NK-92 (cell line): ENCODE results near the gene POPDC3.
"Not testable (repeated sequence)": the region's sequence is repeated elsewhere in the genome, so short reads cannot be mapped to it uniquely, and the experiment has no call there.

ENCODE experiments used
- DNase-seq: peaks from one replicate; lab custom pipeline; 2025; ENCODE audit not compliant: unreplicated experiment; lab: John Stamatoyannopoulos, UW

Gene POPDC3

DNA sequence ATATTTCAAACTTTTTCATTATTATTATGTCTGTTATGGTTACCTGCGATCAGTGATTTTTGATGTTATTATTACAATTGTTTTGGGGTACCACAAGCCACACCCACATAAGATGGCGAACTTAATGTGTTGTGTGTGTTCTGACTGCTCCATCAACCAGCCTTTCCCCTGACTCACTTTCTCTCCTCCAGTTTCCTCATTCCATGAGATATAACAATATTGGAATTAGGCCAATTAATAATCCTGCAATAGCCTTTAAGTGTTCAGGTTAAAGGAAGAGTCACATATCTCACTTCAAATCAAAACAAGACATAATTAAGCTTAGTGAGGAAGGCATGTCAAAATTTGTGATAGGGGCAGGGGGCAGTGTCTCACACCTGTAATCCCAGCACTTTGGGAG, 16.3 kb upstream of the POPDC3 start:
- no peak for DNase-seq

DNA sequence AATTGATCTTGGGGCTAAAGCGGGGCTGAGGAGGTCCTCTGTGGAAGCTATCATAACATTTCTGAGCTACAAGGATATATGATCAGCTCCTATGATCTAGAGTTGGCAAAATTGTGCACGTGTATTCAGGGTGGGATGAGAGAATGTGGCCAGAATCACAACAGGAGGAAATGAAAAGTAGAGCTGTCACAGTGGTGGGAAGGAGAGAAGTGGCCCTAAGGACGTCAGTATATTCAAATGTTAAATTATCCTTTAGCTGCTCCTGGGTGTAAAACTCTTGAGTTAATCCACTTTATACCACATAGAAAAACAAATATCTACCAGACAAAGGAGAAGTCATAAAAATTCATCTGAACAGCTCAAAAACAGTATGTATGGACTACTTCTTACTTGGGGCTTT, 14.8 kb upstream of the POPDC3 start:
- no peak for DNase-seq

DNA sequence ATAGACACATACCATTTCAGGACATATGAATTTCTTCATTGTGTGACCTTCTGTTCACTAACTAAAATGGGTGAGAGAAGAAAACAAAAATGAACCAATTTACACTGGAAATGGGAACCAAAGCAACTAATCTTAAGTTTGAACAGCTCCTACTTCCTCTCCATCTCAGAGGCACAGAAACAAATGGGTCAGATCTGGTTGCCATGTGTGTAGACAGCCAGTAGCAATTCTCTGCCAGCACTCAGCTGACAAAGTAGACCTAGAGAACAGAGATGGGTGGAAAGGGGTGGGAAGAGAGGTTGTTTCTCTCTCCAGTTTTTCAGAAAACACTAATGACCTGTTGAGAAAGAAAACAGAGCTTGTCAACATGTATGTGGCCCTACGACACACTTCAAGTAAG, 14.3 kb upstream of the POPDC3 start:
- no peak for DNase-seq

GRCh38 chr6:105193647-105194046, 13.8 kb upstream of the POPDC3 start:
- DNase-seq = no peak

DNA sequence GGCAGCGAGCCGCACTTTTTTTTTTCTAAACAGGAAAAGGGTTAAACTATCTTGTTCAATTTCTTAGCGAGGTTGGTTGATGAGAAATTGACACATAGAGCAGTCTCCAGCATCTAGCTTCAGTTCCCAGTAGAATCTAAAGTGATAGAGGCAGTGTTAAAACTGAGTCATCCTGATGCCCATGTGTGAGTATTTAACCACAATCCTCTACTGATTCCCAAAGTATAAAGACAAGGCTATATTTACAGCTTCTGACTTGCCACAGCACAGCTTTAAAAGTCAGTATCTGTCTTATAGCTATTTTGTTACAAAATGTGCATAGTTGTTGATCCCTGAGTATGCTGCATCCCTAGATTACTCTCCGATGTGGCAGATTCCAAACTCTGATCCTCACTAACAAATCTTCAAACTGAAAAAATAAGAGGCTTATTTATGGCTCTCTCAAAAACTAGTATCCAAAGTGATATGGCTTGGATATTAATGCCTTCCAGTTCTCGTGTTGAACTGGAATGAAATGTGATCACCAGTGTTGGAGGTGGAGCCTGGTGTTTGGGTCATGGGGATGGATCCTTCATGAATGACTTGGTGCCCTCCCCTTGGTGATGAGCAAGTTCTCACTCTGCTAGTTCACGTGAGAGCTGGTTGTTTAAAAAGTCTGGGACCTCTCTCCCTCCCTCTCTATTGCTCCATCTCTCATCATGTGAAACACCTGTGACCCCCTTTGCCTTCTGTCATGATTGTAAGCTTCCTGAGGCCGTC, 13.1 kb upstream of the POPDC3 start:
- DNase-seq = no peak

- no peak for DNase-seq
Measured at GRCh38 chr6:105191351-105191750, 11.5 kb upstream of the POPDC3 start.

- no peak for DNase-seq
Measured at GRCh38 chr6:105189026-105189820, 9.4 kb upstream of the POPDC3 start.

GRCh38 chr6:105188251-105188650, 8.4 kb upstream of the POPDC3 start:
- no peak for DNase-seq

DNA sequence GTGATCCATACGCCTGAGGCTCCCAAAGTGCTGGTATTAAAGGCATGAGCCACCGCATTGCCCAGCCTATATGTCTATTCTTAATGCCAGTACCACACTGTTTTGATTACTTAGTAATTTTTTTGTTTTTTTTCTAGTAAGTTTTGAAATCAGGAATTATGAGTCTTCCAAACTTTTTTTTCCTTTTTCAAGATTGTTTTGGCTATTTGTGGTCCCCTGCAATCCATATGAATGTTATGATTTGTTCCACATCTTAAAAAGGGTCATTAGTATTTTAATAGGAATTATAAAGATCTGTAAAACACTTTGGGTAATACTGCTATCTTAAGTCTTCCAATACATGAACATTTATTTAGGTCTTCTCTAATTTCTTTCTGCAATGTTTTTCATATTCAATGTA, 6.8 kb upstream of the POPDC3 start:
- no peak for DNase-seq

GRCh38 chr6:105184921-105185320, 5.1 kb upstream of the POPDC3 start:
- DNase-seq = no peak

DNA sequence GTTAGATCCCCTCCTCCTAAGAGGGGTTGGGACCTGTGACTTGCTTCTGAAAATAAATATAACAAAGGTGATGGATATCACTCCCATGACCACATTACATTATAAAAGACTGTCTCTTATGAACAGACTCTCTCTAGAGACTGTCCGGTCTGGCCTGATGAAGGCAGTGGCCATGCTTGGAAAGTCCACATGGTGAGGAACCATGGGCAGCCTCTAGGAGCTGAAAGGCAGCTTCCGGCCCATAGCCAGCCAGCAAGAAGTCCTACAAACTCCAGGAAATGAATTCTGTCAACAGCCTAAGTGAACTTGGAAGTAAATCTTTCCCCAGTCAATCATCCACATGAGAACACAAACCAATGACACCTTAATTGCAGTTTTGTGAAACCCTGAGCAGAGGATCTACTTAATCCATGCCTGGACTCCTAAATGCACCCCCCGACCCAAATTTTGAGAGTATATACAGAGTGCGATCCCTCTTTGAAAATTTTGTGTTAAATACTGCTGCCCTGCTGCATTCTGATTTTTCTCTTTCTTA, 2.2 kb upstream of the POPDC3 start:
- no peak for DNase-seq

DNA sequence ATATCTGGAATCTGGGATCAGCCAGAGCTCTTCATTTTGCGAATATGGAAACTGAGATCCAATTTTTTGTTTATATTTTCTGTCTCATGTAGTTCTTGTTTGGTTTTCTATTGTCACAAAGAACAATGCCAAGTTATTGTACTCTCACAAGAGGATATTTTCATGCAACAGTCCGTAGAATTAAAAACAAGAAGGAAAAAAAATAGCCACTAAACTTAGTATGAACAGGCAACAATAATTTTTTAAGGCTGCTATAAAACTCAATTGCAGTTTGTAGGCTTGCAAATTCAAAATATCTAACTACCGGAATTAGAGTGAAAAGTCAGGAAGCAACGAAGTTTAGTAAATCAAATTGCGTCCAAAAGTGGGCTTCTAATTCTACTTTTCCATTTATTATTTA, 1.2 kb downstream of the POPDC3 start:
- no peak for DNase-seq

- no peak for DNase-seq
Measured at GRCh38 chr6:105178110-105178509, 1.7 kb downstream of the POPDC3 start.

GRCh38 chr6:105177556-105177955, 2.3 kb downstream of the POPDC3 start:
- DNase-seq = no peak

DNA sequence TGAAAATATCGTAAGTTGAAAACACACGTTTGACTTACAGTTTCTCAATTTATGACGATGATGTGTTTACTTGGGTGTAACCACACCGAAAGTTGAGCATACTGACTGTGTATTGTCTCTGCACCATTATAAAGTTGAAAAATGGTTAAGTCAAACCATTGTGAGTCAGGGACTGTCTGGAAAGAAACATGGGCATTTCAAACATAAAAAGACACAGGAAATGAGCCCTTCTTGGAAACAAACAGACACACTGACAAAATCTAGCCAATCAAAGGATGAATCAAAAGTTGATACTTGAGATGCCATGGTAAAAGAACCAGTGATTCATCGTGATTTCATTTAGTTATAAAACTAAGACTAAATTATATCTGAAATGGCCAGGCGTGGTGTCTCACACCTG, 5.3 kb downstream of the POPDC3 start:
- no peak for DNase-seq

DNA sequence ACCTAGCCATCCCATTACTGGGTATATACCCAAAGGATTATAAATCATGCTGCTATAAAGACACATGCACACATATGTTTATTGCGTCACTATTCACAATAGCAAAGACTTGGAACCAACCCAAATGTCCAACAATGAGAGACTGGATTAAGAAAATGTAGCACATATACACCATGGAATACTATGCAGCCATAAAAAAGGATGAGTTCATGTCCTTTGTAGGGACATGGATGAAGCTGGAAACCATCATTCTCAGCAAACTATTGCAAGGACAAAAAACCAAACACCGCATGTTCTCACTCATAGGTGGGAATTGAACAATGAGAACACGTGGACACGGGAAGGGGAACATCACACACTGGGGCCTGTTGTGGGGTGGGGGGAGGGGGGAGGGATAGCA, 7.3 kb downstream of the POPDC3 start:
- not testable (repeated sequence) for DNase-seq

GRCh38 chr6:105170059-105170458, 9.8 kb downstream of the POPDC3 start:
- no peak for DNase-seq

GRCh38 chr6:105167914-105168313, 11.9 kb downstream of the POPDC3 start:
- no peak for DNase-seq

GRCh38 chr6:105164418-105164817, 15.4 kb downstream of the POPDC3 start:
- no peak for DNase-seq

DNA sequence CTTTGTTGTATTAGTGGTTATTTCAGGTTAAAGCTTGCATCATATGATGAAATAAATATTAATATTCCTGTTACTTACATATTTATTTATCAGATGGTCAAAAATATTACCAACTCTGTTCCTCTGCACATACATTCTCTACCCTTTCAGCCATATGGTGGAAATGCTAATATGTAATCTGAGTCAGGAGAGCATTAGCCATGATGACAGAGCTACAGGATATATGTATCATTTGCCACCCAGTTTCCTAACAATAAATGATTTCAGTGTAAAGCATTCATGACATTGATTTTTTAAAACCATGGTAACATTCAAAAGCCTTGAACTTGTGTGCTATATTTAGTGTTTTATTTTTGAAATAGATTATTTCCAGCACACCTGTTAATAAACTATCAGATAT, 16.6 kb downstream of the POPDC3 start:
- no peak for DNase-seq

DNA sequence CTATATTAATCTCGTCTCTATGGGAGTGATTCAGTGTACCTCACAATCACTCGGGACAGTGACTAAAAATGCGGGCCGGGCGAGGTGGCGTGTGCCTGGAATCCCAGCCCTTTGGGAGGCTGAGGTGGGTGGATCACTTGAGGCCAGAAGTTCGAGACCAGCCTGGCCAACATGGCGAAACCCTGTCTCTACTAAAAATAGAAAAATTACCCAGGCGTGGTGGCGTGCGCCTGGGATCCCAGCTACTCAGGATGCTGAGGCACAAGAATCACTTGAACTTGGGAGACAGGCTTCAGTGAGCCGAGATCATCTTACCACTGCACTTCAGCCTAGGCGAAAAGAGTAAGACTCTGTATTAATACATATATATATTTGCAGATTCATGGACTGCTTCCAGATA, 17.4 kb downstream of the POPDC3 start:
- no peak for DNase-seq

- DNase-seq = no peak
Measured at GRCh38 chr6:105161421-105161820, 18.4 kb downstream of the POPDC3 start.
